ENCODE data around the gene NDUFA7. TPM values are rescaled to one million over a fixed set of nuclear protein-coding genes. Genes with fewer than 3 reads are reported as not detected.

Gene NDUFA7
- total and polyA plus RNA-seq, 2 of the 13 experiments (the other 11 are each of a cell fraction or from before 2014, with no cell fraction given) = 64.5 to 71.5 TPM

- BruUV-seq (replicated peaks) = no TSS peak
- DNase-seq (ENCODE audit: low spot score) = no peak
- ChIA-PET CTCF (ENCODE audit: low intra/inter-chr PET ratio, low total read pairs) (no interaction called here), POLR2A (interaction anchor here (1.2 to 1.7 kb wide), 3 partner anchors 14 to 57 kb away, joined by 3 to 8 read pairs (median 4); partner anchors contain the start of gene RAB11B)
- Histone ChIP-seq H3K79me2 (ENCODE audit: insufficient read depth, low read length) (no peaks in the 10 kb centered on the region), H3K36me3 (replicated peaks in 1 of 2; ENCODE audit: control insufficient read depth in 1 of 2, insufficient read depth in 2 of 2, low read length in 2 of 2) (peaks cover 0 to 5% of the 10 kb centered on the region in 2 experiments; a peak in 1 of 5 replicates), H3K4me3 (replicated peaks in 1 of 3; ENCODE audit: insufficient read depth in 1 of 3, low read depth in 2 of 3, low read length in 3 of 3) (no peak overlapping the region; a peak in 1 of 6 replicates), H3K27me3 (ENCODE audit: control insufficient read depth in 1 of 2, insufficient read depth in 2 of 2, low read length in 2 of 2) (peaks cover 0 to 3% of the 10 kb centered on the region in 2 experiments; a peak in 1 of 5 replicates), H2AFZ (ENCODE audit: low read length) (no peak overlapping the region), H4K20me1 (ENCODE audit: insufficient read depth, low read length) (no peaks in the 10 kb centered on the region), H3K4me1 (ENCODE audit: insufficient read depth, low read length) (peaks cover 70% of the 10 kb centered on the region), H3K27ac (ENCODE audit: extremely low read length, insufficient read depth, low read length) (no peak overlapping the region), H3K4me2 (ENCODE audit: low read depth, low read length) (peak overlapping the region; percentile 28; the same call in 1 of the 2 replicates), H3K9me3 (ENCODE audit: low read length) (no peaks in the 10 kb centered on the region), H3K9ac (ENCODE audit: insufficient read depth, low read depth, low read length) (no peak overlapping the region)
- FAIRE-seq = no peak
- 88% methylated on average over 13 of the region's 13 CpGs for WGBS (ENCODE audit: low lambda C conversion rate)
- TF ChIP-seq RBFOX2 (IDR thresholded peaks at IDR 0.05; ENCODE audit: low read depth, low read length) (no peak), CREM (IDR thresholded peaks at IDR 0.05) (no peak), CREM (CRISPR knock-in tag; IDR thresholded peaks at IDR 0.05) (no peak), SSRP1 (CRISPR knock-in tag; IDR thresholded peaks at IDR 0.05) (no peak), POLR2AphosphoS5 (IDR thresholded peaks at IDR 0.05; ENCODE audit: low read depth, low read length) (0 out of 2 replicates have a peak, but pooled peaks have one; percentile 3), FOSL1 (CRISPR knock-in tag; IDR thresholded peaks at IDR 0.05; ENCODE audit: borderline replicate concordance) (no peak), POLR2A (IDR thresholded peaks at IDR 0.05; ENCODE audit: insufficient read depth in 1 of 2, low read depth in 2 of 2, low read length in 2 of 2) (peak in 1 of 2 experiments; percentile 11; a peak in 1 of 4 replicates)
- TF ChIP-seq, protein P1, sequence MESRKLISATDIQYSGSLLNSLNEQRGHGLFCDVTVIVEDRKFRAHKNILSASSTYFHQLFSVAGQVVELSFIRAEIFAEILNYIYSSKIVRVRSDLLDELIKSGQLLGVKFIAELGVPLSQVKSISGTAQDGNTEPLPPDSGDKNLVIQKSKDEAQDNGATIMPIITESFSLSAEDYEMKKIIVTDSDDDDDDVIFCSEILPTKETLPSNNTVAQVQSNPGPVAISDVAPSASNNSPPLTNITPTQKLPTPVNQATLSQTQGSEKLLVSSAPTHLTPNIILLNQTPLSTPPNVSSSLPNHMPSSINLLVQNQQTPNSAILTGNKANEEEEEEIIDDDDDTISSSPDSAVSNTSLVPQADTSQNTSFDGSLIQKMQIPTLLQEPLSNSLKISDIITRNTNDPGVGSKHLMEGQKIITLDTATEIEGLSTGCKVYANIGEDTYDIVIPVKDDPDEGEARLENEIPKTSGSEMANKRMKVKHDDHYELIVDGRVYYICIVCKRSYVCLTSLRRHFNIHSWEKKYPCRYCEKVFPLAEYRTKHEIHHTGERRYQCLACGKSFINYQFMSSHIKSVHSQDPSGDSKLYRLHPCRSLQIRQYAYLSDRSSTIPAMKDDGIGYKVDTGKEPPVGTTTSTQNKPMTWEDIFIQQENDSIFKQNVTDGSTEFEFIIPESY (CRISPR knock-in tag; IDR thresholded peaks at IDR 0.05) = peak; percentile 47; the same call in 1 of the 2 replicates
- ATAC-seq = no peak
- intact Hi-C loops (cut with micrococcal nuclease; ENCODE audit: unreplicated experiment) (no loop called here), in situ Hi-C loops (cut with HindIII; ENCODE audit: extremely low pct_ligation_motif_present, low pct_unique_long_range_greater_than_20kb) (no loop called here)
Observed at GRCh38 chr19:8366961-8367326, 45.8 kb upstream of the NDUFA7 start.

Data from HepG2 (cell line).